Keratinocyte (primary cell): ENCODE results near the gene HYAL3. TPM values are rescaled to one million over a fixed set of nuclear protein-coding genes. Genes with fewer than 3 reads are reported as not detected.

Experiments used
- DNase-seq: peaks from one replicate; pipeline ENCODE4 v3.0.0-alpha.2; 2011; ENCODE audit warnings: low read depth, missing footprints, low spot score
- FAIRE-seq: peaks from 2 replicates; lab custom pipeline; 2011; peaks lifted over from hg19 to GRCh38; lab: Jason Lieb, UNC
- H2AFZ ChIP-seq: 2 replicates; pipeline ENCODE4 v1.6.0; 2012; ENCODE audit warnings: low read length, control low read depth, inconsistent platforms; ENCODE audit not compliant: control insufficient read depth
- H3K27ac ChIP-seq: 2 replicates; pipeline ENCODE4 v1.5.1; 2011; ENCODE audit warnings: low read length; ENCODE audit not compliant: control insufficient read depth, insufficient read depth
- H3K27me3 ChIP-seq: 3 replicates; pipeline ENCODE4 v1.6.0; 2011; ENCODE audit warnings: low read length; ENCODE audit not compliant: control insufficient read depth, insufficient read depth; ENCODE audit errors: extremely low read depth
- H3K36me3 ChIP-seq, 2 experiments: 2 replicates in 1 of 2; 3 replicates in 1 of 2; pipeline ENCODE4 v1.5.1; 2011; ENCODE audit warnings: low read length in 2 of 2, mild to moderate bottlenecking in 1 of 2; ENCODE audit not compliant: control insufficient read depth in 2 of 2, insufficient read depth in 2 of 2; ENCODE audit errors: extremely low read depth in 1 of 2
- H3K4me1 ChIP-seq: 3 replicates; pipeline ENCODE4 v1.5.1; 2011; ENCODE audit warnings: low read length; ENCODE audit not compliant: control insufficient read depth, insufficient read depth; ENCODE audit errors: extremely low read depth
- H3K4me2 ChIP-seq: 3 replicates; pipeline ENCODE4 v1.6.0; 2011; ENCODE audit warnings: low read depth, low read length; ENCODE audit not compliant: control insufficient read depth, insufficient read depth; ENCODE audit errors: extremely low read depth
- H3K4me3 ChIP-seq, 3 experiments: fragments of 200-600 bp in 1 of 3; sonication (generic) in 1 of 3; 2 replicates in 2 of 3; 3 replicates in 1 of 3; pipeline ENCODE4 v1.5.1; 2011 to 2016; ENCODE audit warnings: low read length in 3 of 3, mild to moderate bottlenecking in 3 of 3, control low read depth in 2 of 3, inconsistent platforms in 1 of 3, low read depth in 1 of 3, mixed read lengths in 1 of 3, mixed run types in 1 of 3, moderate library complexity in 1 of 3; ENCODE audit not compliant: control insufficient read depth in 2 of 3, insufficient read depth in 2 of 3; ENCODE audit errors: extremely low read depth in 1 of 3
- H3K79me2 ChIP-seq: 2 replicates; pipeline ENCODE4 v1.6.0; 2012; ENCODE audit warnings: low read length; ENCODE audit not compliant: control insufficient read depth, insufficient read depth
- H3K9ac ChIP-seq: 3 replicates; pipeline ENCODE4 v1.6.0; 2011; ENCODE audit warnings: low read length; ENCODE audit not compliant: control insufficient read depth, insufficient read depth; ENCODE audit errors: extremely low read depth
- H3K9me1 ChIP-seq: 3 replicates; pipeline ENCODE4 v1.6.0; 2011; ENCODE audit warnings: low read length; ENCODE audit not compliant: control insufficient read depth, insufficient read depth; ENCODE audit errors: extremely low read depth
- H3K9me3 ChIP-seq: 2 replicates; pipeline ENCODE4 v1.5.1; 2012; ENCODE audit warnings: low read depth, low read length; ENCODE audit not compliant: control insufficient read depth
- H4K20me1 ChIP-seq: 3 replicates; pipeline ENCODE4 v1.6.0; 2011; ENCODE audit warnings: low read length; ENCODE audit not compliant: control insufficient read depth, insufficient read depth; ENCODE audit errors: extremely low read depth
- EZH2 ChIP-seq: IDR thresholded peaks from one replicate; pipeline ENCODE4 v1.6.1; 2012; ENCODE audit warnings: inconsistent platforms, mild to moderate bottlenecking, low read length, moderate library complexity
- dilution Hi-C: fragments of 300-500 bp; cut with MboI; formaldehyde crosslinking; loops from one replicate; pipeline ENCODE4 v1.7.0; 2020; ENCODE audit warnings: low sequenced_read_pairs; ENCODE audit not compliant: extremely low pct_ligation_motif_present
- polyA plus RNA-seq, 5 experiments: library from polyadenylated mRNA; depleted of rRNA in 3 of 5; stranded (reverse) in 3 of 5; stranded (forward) in 1 of 5; unstranded in 1 of 5; fragments of >200 nt; gene quantifications; 1 replicate in 1 of 5; 2 replicates in 3 of 5; 3 replicates in 1 of 5; pipeline versions ENCODE4 v1.2.1 to v1.2.3, GENCODE V29; 2011 to 2012; ENCODE audit warnings: missing spikeins in 2 of 5, low read depth in 1 of 5, low replicate concordance in 1 of 5
- TF ChIP-seq, protein P1 (sequence below), 3 experiments: IDR thresholded peaks in 1 of 3; conservative IDR thresholded peaks in 1 of 3; optimal IDR thresholded peaks in 1 of 3; 2 replicates in 2 of 3; 3 replicates in 1 of 3; pipeline versions ENCODE3 to v1.5.1; 2011; ENCODE audit warnings: low read length in 3 of 3, mild to moderate bottlenecking in 3 of 3, moderate library complexity in 2 of 3, control low read depth in 1 of 3, inconsistent platforms in 1 of 3; ENCODE audit not compliant: insufficient read depth in 2 of 3; ENCODE audit errors: extremely low read depth in 1 of 3

The HYAL3 gene
- polyA plus RNA-seq, 1 donor (not counting 4 experiments of a cell fraction or from before 2014, with no cell fraction given): 6.6 TPM

DNA sequence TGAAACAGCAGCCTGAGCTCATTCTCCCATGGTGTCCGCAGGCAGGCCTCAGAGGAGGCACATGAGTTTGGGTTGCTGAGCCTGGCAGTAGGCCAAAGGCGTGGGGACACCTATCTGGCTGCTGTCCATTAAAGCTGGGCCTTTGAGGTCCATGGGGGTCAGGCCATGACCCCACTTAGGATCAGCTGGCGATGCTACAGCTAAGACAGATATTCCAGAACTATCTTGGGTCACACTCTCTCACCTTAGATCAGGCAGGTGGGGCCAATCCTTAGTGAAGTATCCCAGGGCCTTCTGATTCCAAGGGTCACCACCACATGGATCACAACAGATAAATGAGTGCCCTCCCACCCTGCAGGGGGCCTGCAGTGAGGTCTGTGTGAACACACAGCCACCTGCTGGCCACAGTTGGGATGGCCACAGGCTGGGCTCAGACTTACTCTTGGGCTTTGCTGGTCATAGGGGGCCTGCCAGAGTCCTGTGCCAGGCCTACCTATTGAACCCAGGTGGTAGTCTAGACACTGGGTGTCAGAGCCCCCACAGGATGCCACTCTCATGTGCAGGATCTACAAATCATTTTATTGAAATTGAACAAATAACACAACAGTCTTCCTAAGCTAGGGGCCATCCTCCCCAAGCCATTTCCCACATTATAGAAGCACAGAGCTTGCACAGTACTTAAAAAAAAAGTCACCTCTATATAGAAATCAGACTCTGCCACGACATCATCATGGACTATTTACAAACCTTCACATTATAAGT lies 25.3 kb upstream of the HYAL3 start:
- DNase-seq: no peak
- H3K4me1 ChIP-seq: peaks cover 26% of the 10 kb centered on the region
- FAIRE-seq: peak; percentile 75
- H3K9me1 ChIP-seq: no peaks in the 10 kb centered on the region
- H3K36me3 ChIP-seq: peaks cover 14 to 17% of the 10 kb centered on the region in 2 experiments
- no peaks in the 10 kb centered on the region for H4K20me1 ChIP-seq
- H3K9ac ChIP-seq: no peak overlapping the region
- no peak for TF ChIP-seq EZH2
- TF ChIP-seq, protein P1, sequence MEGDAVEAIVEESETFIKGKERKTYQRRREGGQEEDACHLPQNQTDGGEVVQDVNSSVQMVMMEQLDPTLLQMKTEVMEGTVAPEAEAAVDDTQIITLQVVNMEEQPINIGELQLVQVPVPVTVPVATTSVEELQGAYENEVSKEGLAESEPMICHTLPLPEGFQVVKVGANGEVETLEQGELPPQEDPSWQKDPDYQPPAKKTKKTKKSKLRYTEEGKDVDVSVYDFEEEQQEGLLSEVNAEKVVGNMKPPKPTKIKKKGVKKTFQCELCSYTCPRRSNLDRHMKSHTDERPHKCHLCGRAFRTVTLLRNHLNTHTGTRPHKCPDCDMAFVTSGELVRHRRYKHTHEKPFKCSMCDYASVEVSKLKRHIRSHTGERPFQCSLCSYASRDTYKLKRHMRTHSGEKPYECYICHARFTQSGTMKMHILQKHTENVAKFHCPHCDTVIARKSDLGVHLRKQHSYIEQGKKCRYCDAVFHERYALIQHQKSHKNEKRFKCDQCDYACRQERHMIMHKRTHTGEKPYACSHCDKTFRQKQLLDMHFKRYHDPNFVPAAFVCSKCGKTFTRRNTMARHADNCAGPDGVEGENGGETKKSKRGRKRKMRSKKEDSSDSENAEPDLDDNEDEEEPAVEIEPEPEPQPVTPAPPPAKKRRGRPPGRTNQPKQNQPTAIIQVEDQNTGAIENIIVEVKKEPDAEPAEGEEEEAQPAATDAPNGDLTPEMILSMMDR (optimal IDR thresholded peaks at IDR 0.05 in 1 of 3, IDR thresholded peaks at IDR 0.05 in 1 of 3, conservative IDR thresholded peaks at IDR 0.05 in 1 of 3; ENCODE audit: extremely low read depth in 1 of 3, insufficient read depth in 2 of 3, low read length in 3 of 3): peak in 2 of 3 experiments; percentile 88 to 89
- H3K9me3 ChIP-seq: no peaks in the 10 kb centered on the region
- no peaks in the 10 kb centered on the region for H3K27me3 ChIP-seq
- no peak overlapping the region for H3K4me3 ChIP-seq
- no peak overlapping the region for H2AFZ ChIP-seq
- dilution Hi-C loops: no loop called here
- no peak overlapping the region for H3K4me2 ChIP-seq
- peaks cover 35% of the 10 kb centered on the region for H3K79me2 ChIP-seq
- H3K27ac ChIP-seq: no peak overlapping the region

DNA sequence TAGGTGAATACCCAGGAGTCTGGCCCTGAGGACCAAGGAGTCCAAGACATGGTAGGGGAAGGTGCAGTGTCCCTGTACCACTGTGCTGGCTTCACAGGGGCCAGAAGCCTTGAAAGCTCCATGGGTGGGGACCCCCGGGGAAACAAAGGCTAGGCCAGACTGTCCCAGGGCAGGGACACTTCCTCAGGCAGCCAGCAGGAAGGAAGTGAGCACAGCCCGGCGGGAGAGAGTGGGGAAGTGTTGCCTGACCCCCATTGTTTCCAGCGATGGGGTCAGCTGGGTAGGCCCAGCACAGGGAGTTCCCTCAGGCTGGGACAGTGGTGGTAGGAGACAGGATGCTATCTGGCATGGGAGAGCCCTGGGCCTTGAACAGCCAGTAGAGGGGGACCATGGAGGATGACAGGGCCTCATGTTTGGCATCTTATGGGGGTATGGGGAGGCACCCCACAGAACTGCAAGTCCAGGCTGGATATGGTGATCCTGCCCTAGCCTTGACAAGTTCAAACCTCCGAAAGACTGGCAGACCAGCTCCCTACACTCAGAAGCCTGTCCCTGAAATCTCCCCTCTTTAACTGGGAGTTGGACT lies 24.5 kb upstream of the HYAL3 start:
- no peak overlapping the region for H2AFZ ChIP-seq
- H3K27me3 ChIP-seq: no peaks in the 10 kb centered on the region
- DNase-seq (no peak), FAIRE-seq (no peak)
- H4K20me1 ChIP-seq: no peaks in the 10 kb centered on the region
- H3K4me1 ChIP-seq: peaks cover 30% of the 10 kb centered on the region
- peaks cover 2% of the 10 kb centered on the region for H3K9me1 ChIP-seq
- no peak overlapping the region for H3K4me2 ChIP-seq
- dilution Hi-C loops: no loop called here
- H3K9me3 ChIP-seq: no peaks in the 10 kb centered on the region
- no peak overlapping the region for H3K4me3 ChIP-seq
- no peak overlapping the region for H3K27ac ChIP-seq
- TF ChIP-seq, protein P1 (optimal IDR thresholded peaks at IDR 0.05 in 1 of 3, IDR thresholded peaks at IDR 0.05 in 1 of 3, conservative IDR thresholded peaks at IDR 0.05 in 1 of 3; ENCODE audit: extremely low read depth in 1 of 3, insufficient read depth in 2 of 3, low read length in 3 of 3): no peak
- TF ChIP-seq EZH2: no peak
- peaks cover 42% of the 10 kb centered on the region for H3K79me2 ChIP-seq
- peaks cover 17 to 21% of the 10 kb centered on the region in 2 experiments for H3K36me3 ChIP-seq
- H3K9ac ChIP-seq: no peak overlapping the region
